BLaER1 treated with 17β-estradiol and CSF1 and Interleukin-3, amounts not matched to agents 10 nM and 100 nM (cell line): ENCODE measurements around the gene AOPEP.

Source experiments
- H3K27ac ChIP-seq, 11 experiments: shearing (Covaris generic); formaldehyde crosslinking; 2 replicates each; pipeline ENCODE4 v1.8.1; 2022
- H3K27me3 ChIP-seq, 11 experiments: shearing (Covaris generic); formaldehyde crosslinking; 2 replicates each; pipeline ENCODE4 v1.8.1; 2022
- H3K36me3 ChIP-seq, 11 experiments: shearing (Covaris generic); formaldehyde crosslinking; 2 replicates each; pipeline ENCODE4 v1.8.1; 2022
- H3K4me1 ChIP-seq, 10 experiments: shearing (Covaris generic); formaldehyde crosslinking; 2 replicates each; pipeline ENCODE4 v1.8.1; 2022
- H3K4me2 ChIP-seq, 11 experiments: shearing (Covaris generic); formaldehyde crosslinking; 2 replicates each; pipeline ENCODE4 v1.8.1; 2022
- H3K4me3 ChIP-seq, 10 experiments: shearing (Covaris generic); formaldehyde crosslinking; 2 replicates each; pipeline ENCODE4 v1.8.1; 2022
- H3K9ac ChIP-seq, 11 experiments: shearing (Covaris generic); formaldehyde crosslinking; 2 replicates each; pipeline ENCODE4 v1.8.1; 2022
- H3K9me3 ChIP-seq, 11 experiments: shearing (Covaris generic); formaldehyde crosslinking; replicated peaks in 1 of 11; 2 replicates each; pipeline ENCODE4 v1.8.1; 2022
- H4K20me1 ChIP-seq, 11 experiments: shearing (Covaris generic); formaldehyde crosslinking; 2 replicates each; pipeline ENCODE4 v1.8.1; 2022
- Cebpa-rat ChIP-seq, 11 experiments: shearing (Covaris generic); IDR thresholded peaks; 2 replicates each; pipeline ENCODE4 v1.8.1; 2022

The AOPEP gene

GRCh38 chr9:94881023-94881422 lies 154.5 kb downstream of the AOPEP start:
- Histone ChIP-seq H3K9ac (no peak overlapping the region), H3K4me2 (peak overlapping the region in 7 of 11 experiments; percentile 2 to 47 (median 13); a peak in 8 of 22 replicates)

DNA sequence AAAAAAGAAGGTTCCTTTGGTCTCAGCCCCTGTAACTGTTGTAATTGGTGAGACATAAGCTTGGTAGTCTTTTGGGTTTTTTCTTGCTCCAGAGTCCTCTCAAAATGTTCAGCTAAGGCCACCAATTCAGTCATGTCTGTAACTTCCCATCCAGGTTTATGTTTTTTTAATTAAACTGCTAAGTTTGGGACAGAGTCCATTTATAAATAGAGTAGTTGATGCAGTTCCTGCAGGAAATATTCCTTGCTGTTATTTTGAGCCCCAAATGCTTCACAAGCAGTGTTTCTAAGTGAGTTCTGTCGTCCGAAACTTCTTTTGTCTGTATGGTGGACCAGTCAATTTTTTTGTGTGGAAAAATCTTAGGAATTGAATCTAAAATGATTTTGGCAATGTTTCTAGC lies 155.0 kb downstream of the AOPEP start:
- Histone ChIP-seq H3K4me1 (peaks cover 14 to 40% (median 25%) of the 10 kb centered on the region in 10 experiments; a peak in 19 of 20 replicates), H3K9me3 (peaks cover 0 to 13% (median 4%) of the 10 kb centered on the region in 11 experiments; a peak in 6 of 22 replicates), H3K9ac (no peak overlapping the region), H4K20me1 (no peaks in the 10 kb centered on the region), H3K27ac (no peak overlapping the region), H3K4me3 (no peak overlapping the region), H3K4me2 (peak overlapping the region; percentile 2 to 54 (median 21); a peak in 13 of 22 replicates), H3K36me3 (peaks cover 0 to 3% (median 0%) of the 10 kb centered on the region in 11 experiments; a peak in 1 of 22 replicates), H3K27me3 (no peaks in the 10 kb centered on the region)
- TF ChIP-seq Cebpa-rat (IDR thresholded peaks at IDR 0.05): no peak

More at GRCh38 chr9:94881023-94881422, 154.5 kb downstream of the AOPEP start:
- H3K4me1 ChIP-seq: peaks cover 14 to 40% (median 25%) of the 10 kb centered on the region in 10 experiments; a peak in 19 of 20 replicates
- H3K27me3 ChIP-seq: no peaks in the 10 kb centered on the region
- no peak for TF ChIP-seq Cebpa-rat (IDR thresholded peaks at IDR 0.05)
- peaks cover 0 to 13% (median 4%) of the 10 kb centered on the region in 11 experiments; a peak in 6 of 22 replicates for H3K9me3 ChIP-seq
- H3K36me3 ChIP-seq: peaks cover 0 to 3% (median 0%) of the 10 kb centered on the region in 11 experiments; a peak in 1 of 22 replicates
- no peak overlapping the region for H3K4me3 ChIP-seq
- H3K27ac ChIP-seq: no peak overlapping the region
- no peaks in the 10 kb centered on the region for H4K20me1 ChIP-seq

DNA sequence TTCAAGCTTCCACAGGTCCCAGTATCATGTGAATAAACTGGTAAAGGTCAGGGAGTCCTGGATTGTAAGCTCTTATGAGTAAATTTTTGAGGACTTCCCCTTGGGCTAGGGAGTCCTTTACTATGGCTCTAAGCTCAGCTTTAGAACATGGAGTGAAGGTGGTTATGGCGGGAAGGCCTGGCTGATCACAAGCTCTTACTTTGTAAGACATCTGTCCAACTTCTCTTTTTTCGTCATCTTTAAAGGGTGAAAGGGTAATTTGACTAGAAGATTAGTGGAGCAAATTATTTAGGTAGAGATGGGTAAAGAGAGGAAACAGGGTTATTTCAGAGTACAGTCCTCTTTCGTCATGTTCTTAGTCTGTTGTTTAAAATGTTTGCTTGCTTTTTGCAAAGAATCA lies 155.4 kb downstream of the AOPEP start:
- Histone ChIP-seq H3K4me2 (peak overlapping the region; percentile 2 to 54 (median 21); a peak in 11 of 22 replicates), H3K27ac (no peak overlapping the region), H3K4me1 (peaks cover 14 to 40% (median 25%) of the 10 kb centered on the region in 10 experiments; a peak in 19 of 20 replicates), H3K36me3 (peaks cover 0 to 3% (median 0%) of the 10 kb centered on the region in 11 experiments; a peak in 1 of 22 replicates), H3K9me3 (peaks cover 0 to 13% (median 1%) of the 10 kb centered on the region in 11 experiments; a peak in 6 of 22 replicates), H4K20me1 (no peaks in the 10 kb centered on the region), H3K4me3 (no peak overlapping the region), H3K9ac (no peak overlapping the region), H3K27me3 (no peaks in the 10 kb centered on the region)
- TF ChIP-seq Cebpa-rat (IDR thresholded peaks at IDR 0.05): no peak

GRCh38 chr9:94882966-94883641 lies 156.6 kb downstream of the AOPEP start:
- Histone ChIP-seq H3K4me3 (no peak overlapping the region), H3K27ac (no peak overlapping the region), H3K27me3 (no peaks in the 10 kb centered on the region), H3K9me3 (peaks cover 0 to 8% (median 0%) of the 10 kb centered on the region in 11 experiments; a peak in 4 of 22 replicates), H3K36me3 (peaks cover 0 to 3% (median 0%) of the 10 kb centered on the region in 11 experiments; a peak in 1 of 22 replicates), H4K20me1 (no peaks in the 10 kb centered on the region), H3K4me1 (peaks cover 13 to 36% (median 24%) of the 10 kb centered on the region in 10 experiments; a peak in 19 of 20 replicates), H3K9ac (no peak overlapping the region), H3K4me2 (no peak overlapping the region; a peak in 1 of 22 replicates)
- TF ChIP-seq Cebpa-rat (IDR thresholded peaks at IDR 0.05): no peak

DNA sequence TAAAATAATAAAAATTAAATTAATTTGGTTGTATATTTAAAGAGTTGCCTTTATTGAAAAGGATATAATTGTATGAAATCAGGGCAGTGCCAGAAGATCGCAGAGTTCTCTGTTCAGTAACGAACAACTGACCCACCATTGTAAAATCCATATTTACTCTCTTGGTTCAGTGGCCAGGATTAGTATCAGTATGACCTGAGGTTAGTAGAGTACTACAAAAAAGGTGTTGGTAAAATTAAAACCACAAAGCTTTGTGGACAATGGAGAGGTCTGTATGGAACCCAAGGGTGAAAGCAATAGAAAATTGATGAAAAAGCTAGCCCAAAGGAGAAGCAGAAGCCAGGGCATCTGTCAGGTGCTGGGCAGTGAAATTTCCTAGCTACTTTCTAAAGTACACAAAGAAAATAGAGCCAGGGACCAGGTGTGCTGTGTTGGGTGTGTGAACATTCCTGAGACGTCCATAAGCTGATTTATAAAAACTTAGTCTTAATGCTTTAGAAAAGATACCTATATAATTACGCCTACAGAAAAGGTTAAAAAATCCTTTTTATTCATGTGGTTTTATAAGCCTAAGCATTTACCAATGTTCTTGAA lies 159.5 kb downstream of the AOPEP start:
- Histone ChIP-seq H3K4me3 (no peak overlapping the region), H3K4me1 (peaks cover 3 to 19% (median 14%) of the 10 kb centered on the region in 10 experiments; a peak in 18 of 20 replicates), H4K20me1 (no peaks in the 10 kb centered on the region), H3K9me3 (peaks cover 20 to 34% (median 26%) of the 10 kb centered on the region in 11 experiments), H3K9ac (no peak overlapping the region), H3K36me3 (peaks cover 5 to 19% (median 13%) of the 10 kb centered on the region in 11 experiments; a peak in 20 of 22 replicates), H3K4me2 (no peak overlapping the region), H3K27ac (no peak overlapping the region), H3K27me3 (no peaks in the 10 kb centered on the region)
- TF ChIP-seq Cebpa-rat (IDR thresholded peaks at IDR 0.05): no peak

- Histone ChIP-seq H3K9ac (no peak overlapping the region), H3K4me3 (no peak overlapping the region), H3K27ac (no peak overlapping the region), H4K20me1 (no peaks in the 10 kb centered on the region), H3K9me3 (peaks cover 27 to 50% (median 41%) of the 10 kb centered on the region in 11 experiments), H3K36me3 (peaks cover 5 to 22% (median 18%) of the 10 kb centered on the region in 11 experiments; a peak in 20 of 22 replicates), H3K4me2 (no peak overlapping the region), H3K27me3 (no peaks in the 10 kb centered on the region), H3K4me1 (peaks cover 0 to 5% (median 0%) of the 10 kb centered on the region in 10 experiments; a peak in 1 of 20 replicates)
- no peak for TF ChIP-seq Cebpa-rat (IDR thresholded peaks at IDR 0.05)
Observed at GRCh38 chr9:94887721-94888120, 161.2 kb downstream of the AOPEP start.

DNA sequence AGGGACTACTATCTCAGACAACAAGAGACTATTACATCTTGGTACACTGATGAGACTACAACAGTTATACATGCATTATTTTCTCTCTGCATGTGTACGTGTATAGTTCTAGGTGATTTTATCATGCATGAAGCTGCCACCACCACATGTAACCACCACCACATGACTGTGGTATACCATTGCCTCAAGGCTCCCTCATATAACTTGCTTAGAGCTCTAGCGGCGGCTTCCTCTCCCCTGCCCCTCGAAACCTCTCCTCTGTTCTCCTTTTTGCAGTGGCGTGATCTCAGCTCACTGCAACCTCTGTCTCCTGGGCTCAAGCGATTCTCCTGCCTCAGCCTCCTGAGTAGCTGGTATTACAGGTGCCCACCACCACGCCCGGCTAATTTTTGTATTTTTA lies 162.3 kb downstream of the AOPEP start:
- H4K20me1 ChIP-seq: no peaks in the 10 kb centered on the region
- no peak overlapping the region for H3K27ac ChIP-seq
- no peaks in the 10 kb centered on the region for H3K4me1 ChIP-seq
- H3K9ac ChIP-seq: no peak overlapping the region
- no peak for TF ChIP-seq Cebpa-rat (IDR thresholded peaks at IDR 0.05)
- peaks cover 27 to 49% (median 40%) of the 10 kb centered on the region in 11 experiments for H3K9me3 ChIP-seq
- H3K4me2 ChIP-seq: no peak overlapping the region
- H3K27me3 ChIP-seq: no peaks in the 10 kb centered on the region
- H3K36me3 ChIP-seq: peaks cover 5 to 22% (median 18%) of the 10 kb centered on the region in 11 experiments; a peak in 20 of 22 replicates
- H3K4me3 ChIP-seq: no peak overlapping the region

DNA sequence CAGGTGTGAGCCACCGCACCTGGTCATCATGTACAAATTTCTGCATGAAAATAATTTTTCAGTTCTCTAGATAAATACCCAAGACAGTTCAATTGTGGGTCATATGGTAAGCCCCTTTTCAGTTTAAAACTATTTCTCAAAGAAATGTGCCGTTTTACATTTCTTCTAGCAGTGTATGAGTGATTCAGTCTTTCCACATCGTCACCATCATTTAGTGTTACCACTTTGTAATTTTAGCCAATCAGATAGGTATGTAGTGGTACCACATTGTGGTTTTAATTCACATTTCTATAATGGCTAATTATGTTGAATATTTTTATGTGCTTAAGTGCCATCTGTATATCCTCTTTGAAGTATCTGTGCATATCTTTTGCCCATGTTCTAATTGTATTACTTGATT lies 163.1 kb downstream of the AOPEP start:
- H3K4me2 ChIP-seq: no peak overlapping the region
- H3K4me1 ChIP-seq: no peaks in the 10 kb centered on the region
- no peaks in the 10 kb centered on the region for H3K27me3 ChIP-seq
- H3K27ac ChIP-seq: no peak overlapping the region
- H4K20me1 ChIP-seq: no peaks in the 10 kb centered on the region
- no peak overlapping the region for H3K9ac ChIP-seq
- H3K4me3 ChIP-seq: no peak overlapping the region
- peaks cover 5 to 21% (median 18%) of the 10 kb centered on the region in 11 experiments; a peak in 20 of 22 replicates for H3K36me3 ChIP-seq
- no peak for TF ChIP-seq Cebpa-rat (IDR thresholded peaks at IDR 0.05)
- H3K9me3 ChIP-seq: peaks cover 27 to 45% (median 39%) of the 10 kb centered on the region in 11 experiments

- Histone ChIP-seq H4K20me1 (no peaks in the 10 kb centered on the region), H3K36me3 (peaks cover 5 to 21% (median 18%) of the 10 kb centered on the region in 11 experiments; a peak in 20 of 22 replicates), H3K27ac (no peak overlapping the region), H3K9ac (no peak overlapping the region), H3K4me2 (no peak overlapping the region), H3K4me1 (no peaks in the 10 kb centered on the region), H3K4me3 (no peak overlapping the region), H3K27me3 (no peaks in the 10 kb centered on the region), H3K9me3 (peaks cover 27 to 45% (median 39%) of the 10 kb centered on the region in 11 experiments)
- no peak for TF ChIP-seq Cebpa-rat (IDR thresholded peaks at IDR 0.05)
Observed at GRCh38 chr9:94891183-94891582, 164.7 kb downstream of the AOPEP start.
